Stimulated activated CD4-positive, alpha-beta T cell treated with anti-CD3 and anti-CD28 coated beads, Interleukin-1b, Interleukin-23, amount 100 ng/mL, for 1 hour (primary cell): ENCODE data around the gene DCP2.
A peak's percentile ranks its signal among the peaks of the same experiment; 100 is the strongest.

ENCODE experiments used
- DNase-seq, 2 donors: peaks; one replicate each; pipeline ENCODE4 v3.0.0-alpha.2; 2020; ENCODE audit warnings: low read depth in 2 of 2

The DCP2 gene

GRCh38 chr5:112967520-112968083 is 9.0 kb upstream of the DCP2 start:
- DNase-seq: no peak

GRCh38 chr5:112968411-112969106 is 8.0 kb upstream of the DCP2 start:
- no peak for DNase-seq

- no peak for DNase-seq
Observed at GRCh38 chr5:112971276-112971675, 5.3 kb upstream of the DCP2 start.

GRCh38 chr5:112973036-112973435 is 3.6 kb upstream of the DCP2 start:
- no peak for DNase-seq

GRCh38 chr5:112973904-112974303 is 2.7 kb upstream of the DCP2 start:
- no peak for DNase-seq

GRCh38 chr5:112974901-112975300 is 1.7 kb upstream of the DCP2 start:
- no peak for DNase-seq

- DNase-seq: no peak
Observed at GRCh38 chr5:112975721-112976431, 722 bp upstream of the DCP2 start.

GRCh38 chr5:112977440-112977861 is 853 bp downstream of the DCP2 start:
- DNase-seq: no peak

GRCh38 chr5:112978836-112979235 is 2.2 kb downstream of the DCP2 start:
- DNase-seq: no peak

GRCh38 chr5:112979723-112980122 is 3.1 kb downstream of the DCP2 start:
- no peak for DNase-seq

GRCh38 chr5:112983363-112983762 is 6.8 kb downstream of the DCP2 start:
- no peak for DNase-seq

GRCh38 chr5:112986224-112986623 is 9.6 kb downstream of the DCP2 start:
- no peak for DNase-seq

GRCh38 chr5:112995764-112996618 is 19.4 kb downstream of the DCP2 start:
- peak; percentile 53 to 74 for DNase-seq

- DNase-seq: no peak
Observed at GRCh38 chr5:112996830-112997374, 20.3 kb downstream of the DCP2 start.

- DNase-seq: no peak
Observed at GRCh38 chr5:112998296-112998695, 21.7 kb downstream of the DCP2 start.

GRCh38 chr5:113000466-113000865 is 23.9 kb downstream of the DCP2 start:
- DNase-seq: no peak

- DNase-seq: no peak
Observed at GRCh38 chr5:113002423-113002822, 25.8 kb downstream of the DCP2 start.

GRCh38 chr5:113003763-113004162 is 27.2 kb downstream of the DCP2 start:
- DNase-seq: no peak

GRCh38 chr5:113005454-113005853 is 28.9 kb downstream of the DCP2 start:
- no peak for DNase-seq

- no peak for DNase-seq
Observed at GRCh38 chr5:113017881-113018635, 41.5 kb downstream of the DCP2 start.
